Measurements from ENCODE around the gene FMC1.

The FMC1 gene

DNA sequence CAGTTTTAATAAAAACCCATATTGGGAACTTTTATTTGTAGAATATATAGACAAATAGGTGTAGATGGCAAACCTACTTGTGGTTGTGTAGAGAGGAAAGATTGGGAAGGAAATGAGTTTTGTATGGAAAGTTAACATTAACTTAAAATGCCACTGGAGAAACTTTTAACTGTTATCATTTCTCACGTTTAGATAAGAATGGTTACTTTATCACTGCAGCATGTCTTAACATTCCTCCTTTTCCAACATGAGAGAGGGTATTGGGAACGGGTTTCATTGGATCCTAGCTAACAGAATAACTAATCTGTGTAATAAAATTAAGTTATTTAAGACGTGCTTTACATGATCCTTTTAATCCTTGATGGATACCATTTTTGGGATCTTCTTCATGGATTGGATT lies 20.4 kb downstream of the FMC1 start:
- H3K4me3 ChIP-seq (ENCODE audit: low read depth, low read length), result peak overlapping the region; percentile 97
- no peak for DNase-seq (ENCODE audit: low read depth, low spot score)
- TF ChIP-seq, protein P1, sequence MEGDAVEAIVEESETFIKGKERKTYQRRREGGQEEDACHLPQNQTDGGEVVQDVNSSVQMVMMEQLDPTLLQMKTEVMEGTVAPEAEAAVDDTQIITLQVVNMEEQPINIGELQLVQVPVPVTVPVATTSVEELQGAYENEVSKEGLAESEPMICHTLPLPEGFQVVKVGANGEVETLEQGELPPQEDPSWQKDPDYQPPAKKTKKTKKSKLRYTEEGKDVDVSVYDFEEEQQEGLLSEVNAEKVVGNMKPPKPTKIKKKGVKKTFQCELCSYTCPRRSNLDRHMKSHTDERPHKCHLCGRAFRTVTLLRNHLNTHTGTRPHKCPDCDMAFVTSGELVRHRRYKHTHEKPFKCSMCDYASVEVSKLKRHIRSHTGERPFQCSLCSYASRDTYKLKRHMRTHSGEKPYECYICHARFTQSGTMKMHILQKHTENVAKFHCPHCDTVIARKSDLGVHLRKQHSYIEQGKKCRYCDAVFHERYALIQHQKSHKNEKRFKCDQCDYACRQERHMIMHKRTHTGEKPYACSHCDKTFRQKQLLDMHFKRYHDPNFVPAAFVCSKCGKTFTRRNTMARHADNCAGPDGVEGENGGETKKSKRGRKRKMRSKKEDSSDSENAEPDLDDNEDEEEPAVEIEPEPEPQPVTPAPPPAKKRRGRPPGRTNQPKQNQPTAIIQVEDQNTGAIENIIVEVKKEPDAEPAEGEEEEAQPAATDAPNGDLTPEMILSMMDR (IDR thresholded peaks at IDR 0.05; ENCODE audit: low read depth, low read length), result no peak
- in situ Hi-C loops (cut with HindIII; ENCODE audit: low sequenced_read_pairs), result no loop called here

- in situ Hi-C loops (cut with HindIII; ENCODE audit: low sequenced_read_pairs), result no loop called here
- no peak overlapping the region for H3K4me3 ChIP-seq (ENCODE audit: low read depth, low read length)
- no peak for DNase-seq (ENCODE audit: low read depth, low spot score)
- TF ChIP-seq, protein P1 (IDR thresholded peaks at IDR 0.05; ENCODE audit: low read depth, low read length), result no peak
These were observed 21.2 kb downstream of the FMC1 start for GRCh38 chr7:139362302-139362701.

GRCh38 chr7:139362981-139363380 lies 21.8 kb downstream of the FMC1 start:
- no peak overlapping the region for H3K4me3 ChIP-seq (ENCODE audit: low read depth, low read length)
- TF ChIP-seq, protein P1 (IDR thresholded peaks at IDR 0.05; ENCODE audit: low read depth, low read length), result no peak
- no peak for DNase-seq (ENCODE audit: low read depth, low spot score)
- in situ Hi-C loops (cut with HindIII; ENCODE audit: low sequenced_read_pairs), result no loop called here

GRCh38 chr7:139365336-139365735 lies 24.2 kb downstream of the FMC1 start:
- TF ChIP-seq, protein P1 (IDR thresholded peaks at IDR 0.05; ENCODE audit: low read depth, low read length), result no peak
- no peak for DNase-seq (ENCODE audit: low read depth, low spot score)
- in situ Hi-C loops (cut with HindIII; ENCODE audit: low sequenced_read_pairs), result no loop called here
- H3K4me3 ChIP-seq (ENCODE audit: low read depth, low read length), result no peak overlapping the region

DNA sequence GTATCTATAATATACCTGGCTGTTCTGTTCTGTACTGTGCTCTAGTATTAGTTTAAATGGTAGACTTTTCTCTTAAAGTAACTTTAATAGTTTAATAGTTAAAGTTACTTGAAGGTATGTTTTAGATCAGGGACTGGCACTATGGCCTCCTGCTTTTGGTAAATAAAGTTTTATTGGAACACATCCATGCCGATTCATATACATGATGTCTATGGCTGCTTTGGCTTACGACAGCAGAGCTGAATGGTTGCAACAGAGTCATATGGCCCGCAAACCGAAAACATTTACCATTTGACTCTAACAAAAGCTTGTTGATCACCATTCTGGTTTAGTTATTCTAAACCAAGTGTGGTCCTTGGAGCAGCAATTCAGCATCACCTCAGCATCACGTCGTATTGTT lies 25.3 kb downstream of the FMC1 start:
- in situ Hi-C loops (cut with HindIII; ENCODE audit: low sequenced_read_pairs), result no loop called here
- TF ChIP-seq, protein P1 (IDR thresholded peaks at IDR 0.05; ENCODE audit: low read depth, low read length), result no peak
- DNase-seq (ENCODE audit: low read depth, low spot score), result no peak

DNA sequence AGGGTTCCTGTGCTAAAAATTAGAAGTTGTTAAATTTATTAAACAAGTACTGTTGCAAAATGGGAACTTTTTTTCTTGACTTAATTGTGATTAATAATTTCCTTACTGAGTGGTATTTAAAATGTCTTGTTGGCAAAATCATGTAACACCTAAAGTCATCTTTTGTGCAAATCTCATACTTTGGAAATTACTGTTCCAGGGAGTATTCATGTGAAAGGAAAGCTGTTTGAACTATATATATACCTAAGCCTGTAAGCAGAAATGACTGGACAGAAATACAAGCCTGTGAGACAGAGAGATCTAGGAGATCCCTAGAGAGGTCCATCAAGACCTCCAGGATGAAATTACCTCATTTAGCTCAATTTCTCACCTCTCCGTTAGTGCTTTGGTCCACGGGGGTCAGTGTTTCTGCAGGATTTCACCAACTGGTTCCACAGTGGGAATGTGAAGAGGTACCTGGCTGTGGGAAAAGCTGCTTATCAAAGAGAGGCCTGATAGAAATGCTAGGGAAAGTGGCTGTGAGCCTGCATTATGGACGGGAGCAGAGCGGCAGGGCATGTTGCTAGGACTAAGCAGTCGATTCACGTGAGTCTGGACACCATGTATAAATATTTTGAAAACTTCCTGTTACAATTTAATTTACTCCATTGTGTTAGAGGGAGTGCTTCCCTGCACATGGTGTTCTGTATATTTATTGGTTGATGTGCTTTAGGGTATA lies 26.5 kb downstream of the FMC1 start:
- H3K4me3 ChIP-seq (ENCODE audit: low read depth, low read length), result no peak overlapping the region
- in situ Hi-C loops (cut with HindIII; ENCODE audit: low sequenced_read_pairs), result no loop called here
- DNase-seq (ENCODE audit: low read depth, low spot score), result no peak
- TF ChIP-seq, protein P1 (IDR thresholded peaks at IDR 0.05; ENCODE audit: low read depth, low read length), result no peak

More for the DNA sequence above, 25.3 kb downstream of the FMC1 start:
- H3K4me3 ChIP-seq (ENCODE audit: low read depth, low read length), result no peak overlapping the region

All from astrocyte of the spinal cord (primary cell).